HEK293 (cell line): ENCODE measurements around the gene KCNJ6.

Experiments
- BCL11A ChIP-seq: fragments of 450-650 bp; formaldehyde crosslinking; IDR thresholded peaks from 2 replicates; pipeline ENCODE4 v1.5.1; 2016; ENCODE audit warnings: low read depth, missing biosample characterization, missing genetic modification characterization
- FEZF1 ChIP-seq: fragments of 450-650 bp; formaldehyde crosslinking; IDR thresholded peaks from 2 replicates; pipeline ENCODE4 v1.5.1; 2016; ENCODE audit warnings: missing biosample characterization, missing genetic modification characterization
- ZNF138 ChIP-seq: fragments of 450-650 bp; formaldehyde crosslinking; IDR thresholded peaks from 2 replicates; pipeline ENCODE4 v1.5.1; 2016; ENCODE audit warnings: missing biosample characterization, missing genetic modification characterization, borderline replicate concordance
- ZNF146 ChIP-seq: fragments of 450-650 bp; formaldehyde crosslinking; IDR thresholded peaks from 2 replicates; pipeline ENCODE4 v1.5.1; 2016; ENCODE audit warnings: missing biosample characterization, missing genetic modification characterization
- ZNF23 ChIP-seq: fragments of 450-650 bp; formaldehyde crosslinking; IDR thresholded peaks from 2 replicates; pipeline ENCODE4 v1.5.1; 2016; ENCODE audit warnings: missing biosample characterization, missing genetic modification characterization, borderline replicate concordance
- ZNF24 ChIP-seq: fragments of 450-650 bp; formaldehyde crosslinking; IDR thresholded peaks from 2 replicates; pipeline ENCODE4 v1.5.1; 2016; ENCODE audit warnings: missing biosample characterization, missing genetic modification characterization
- ZNF274 ChIP-seq, 2 experiments: fragments of 200-500 bp in 1 of 2; fragments of 450-650 bp in 1 of 2; sonication (Bioruptor generic) in 1 of 2; formaldehyde crosslinking in 1 of 2; IDR thresholded peaks; 2 replicates each; pipeline versions ENCODE4 v1.5.1 to v1.6.1; 2014 to 2016; ENCODE audit warnings: borderline replicate concordance in 1 of 2, inconsistent platforms in 1 of 2, low read length in 1 of 2, missing biosample characterization in 1 of 2, missing genetic modification characterization in 1 of 2
- ZNF335 ChIP-seq: fragments of 450-650 bp; formaldehyde crosslinking; conservative IDR thresholded peaks from 2 replicates; pipeline ENCODE4 v1.5.1; 2016; ENCODE audit warnings: missing biosample characterization, missing genetic modification characterization
- ZNF621 ChIP-seq: fragments of 450-650 bp; formaldehyde crosslinking; IDR thresholded peaks from 2 replicates; pipeline ENCODE4 v1.5.1; 2017; ENCODE audit warnings: missing biosample characterization, missing genetic modification characterization
- TF ChIP-seq, protein P1 (sequence below): fragments of 450-650 bp; formaldehyde crosslinking; IDR thresholded peaks from 2 replicates; pipeline ENCODE4 v1.5.1; 2016; ENCODE audit warnings: missing biosample characterization, missing genetic modification characterization

DNA sequence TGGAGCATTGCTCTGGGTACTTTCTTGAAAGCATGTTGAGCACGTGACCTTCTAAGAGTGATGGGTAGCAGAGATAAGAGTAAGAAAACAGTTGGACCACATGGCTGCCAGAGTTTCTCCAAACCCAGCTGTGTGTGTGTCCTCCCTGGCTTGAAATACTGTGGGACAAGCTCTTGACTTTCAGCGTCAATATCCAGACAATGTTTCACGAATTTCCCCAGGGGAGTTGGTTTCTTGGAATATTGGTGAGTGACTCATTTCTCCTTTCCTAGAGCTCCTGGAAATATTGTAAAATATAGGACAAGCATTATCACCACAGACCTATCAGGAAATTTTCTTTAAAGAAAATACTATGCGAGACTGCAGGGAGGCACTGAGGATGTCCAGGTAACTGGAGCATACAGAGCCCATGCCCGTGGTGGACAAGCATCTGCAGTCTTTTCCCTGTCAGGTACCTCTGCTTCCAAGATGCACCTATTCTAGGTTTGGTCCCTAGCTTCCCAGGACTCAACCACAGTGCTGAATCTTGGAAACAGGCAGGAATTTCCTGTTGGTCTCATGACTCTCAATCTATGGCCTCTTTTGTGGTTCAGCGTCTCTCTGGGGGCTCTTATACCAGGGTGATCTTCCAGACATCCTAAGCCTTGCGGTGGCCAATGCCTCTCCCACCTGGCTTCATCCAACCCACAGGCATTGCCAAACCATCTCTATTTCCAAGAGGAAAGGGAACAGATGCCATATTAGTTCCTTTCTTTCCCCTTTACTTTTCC, 67.4 kb downstream of the KCNJ6 start:
- TF ChIP-seq, protein P1, sequence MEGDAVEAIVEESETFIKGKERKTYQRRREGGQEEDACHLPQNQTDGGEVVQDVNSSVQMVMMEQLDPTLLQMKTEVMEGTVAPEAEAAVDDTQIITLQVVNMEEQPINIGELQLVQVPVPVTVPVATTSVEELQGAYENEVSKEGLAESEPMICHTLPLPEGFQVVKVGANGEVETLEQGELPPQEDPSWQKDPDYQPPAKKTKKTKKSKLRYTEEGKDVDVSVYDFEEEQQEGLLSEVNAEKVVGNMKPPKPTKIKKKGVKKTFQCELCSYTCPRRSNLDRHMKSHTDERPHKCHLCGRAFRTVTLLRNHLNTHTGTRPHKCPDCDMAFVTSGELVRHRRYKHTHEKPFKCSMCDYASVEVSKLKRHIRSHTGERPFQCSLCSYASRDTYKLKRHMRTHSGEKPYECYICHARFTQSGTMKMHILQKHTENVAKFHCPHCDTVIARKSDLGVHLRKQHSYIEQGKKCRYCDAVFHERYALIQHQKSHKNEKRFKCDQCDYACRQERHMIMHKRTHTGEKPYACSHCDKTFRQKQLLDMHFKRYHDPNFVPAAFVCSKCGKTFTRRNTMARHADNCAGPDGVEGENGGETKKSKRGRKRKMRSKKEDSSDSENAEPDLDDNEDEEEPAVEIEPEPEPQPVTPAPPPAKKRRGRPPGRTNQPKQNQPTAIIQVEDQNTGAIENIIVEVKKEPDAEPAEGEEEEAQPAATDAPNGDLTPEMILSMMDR (tag by site-specific recombination): no peak
- no peak for TF ChIP-seq ZNF274 (IDR thresholded peaks at IDR 0.05; ENCODE audit: low read length)
- no peak for TF ChIP-seq ZNF274 (tag by site-specific recombination; IDR thresholded peaks at IDR 0.05; ENCODE audit: borderline replicate concordance)
- no peak for TF ChIP-seq ZNF146 (tag by site-specific recombination)
- TF ChIP-seq FEZF1: no peak
- no peak for TF ChIP-seq ZNF621 (tag by site-specific recombination)
- no peak for TF ChIP-seq ZNF24
- no peak for TF ChIP-seq ZNF138 (tag by site-specific recombination)
- TF ChIP-seq BCL11A (tag by site-specific recombination): no peak
- no peak for TF ChIP-seq ZNF23
- no peak for TF ChIP-seq ZNF335 (tag by site-specific recombination)
